K562 (cell line): ENCODE data around the gene MYOM1.

Source experiments
- ETS2 ChIP-seq: IDR thresholded peaks from 2 replicates; pipeline ENCODE4 v1.6.1; 2016; ENCODE audit warnings: borderline replicate concordance, missing genetic modification characterization, mild to moderate bottlenecking, moderate library complexity, missing compliant biosample characterization; ENCODE audit not compliant: poor library complexity, severe bottlenecking
- MLX ChIP-seq, 2 experiments: fragments of 450-650 bp in 1 of 2; sonication (generic) in 1 of 2; formaldehyde crosslinking; conservative IDR thresholded peaks; 2 replicates each; pipeline versions ENCODE4 v1.4.0 to v1.8.1; 2020 to 2022; ENCODE audit warnings: mild to moderate bottlenecking in 1 of 2, missing genetic modification reagents in 1 of 2
- TCF7L2 ChIP-seq: fragments of 150-350 bp; IDR thresholded peaks from 2 replicates; pipeline ENCODE4 v1.6.1; 2016; ENCODE audit warnings: low read depth, mild to moderate bottlenecking, low read length, moderate library complexity
- ZNF253 ChIP-seq: fragments of 250-450 bp; sonication (Bioruptor Pico); conservative IDR thresholded peaks from 2 replicates; pipeline ENCODE4 v1.6.1; 2021; ENCODE audit warnings: mild to moderate bottlenecking
- ZNF318 ChIP-seq, 2 experiments: fragments of 450-650 bp; IDR thresholded peaks; 2 replicates each; pipeline ENCODE4 v1.6.1; 2016; ENCODE audit warnings: mild to moderate bottlenecking in 2 of 2, borderline replicate concordance in 1 of 2, low read depth in 1 of 2, moderate library complexity in 1 of 2
- ZNF639 ChIP-seq, 2 experiments: fragments of 200-800 bp in 1 of 2; sonication (Bioruptor generic) in 1 of 2; sonication (generic) in 1 of 2; formaldehyde crosslinking in 1 of 2; IDR thresholded peaks in 1 of 2; conservative IDR thresholded peaks in 1 of 2; 2 replicates each; pipeline versions ENCODE4 v1.5.0 to v1.6.1; 2016 to 2020; ENCODE audit warnings: missing compliant biosample characterization in 1 of 2, missing genetic modification characterization in 1 of 2, missing genetic modification reagents in 1 of 2

- TF ChIP-seq TCF7L2 (no peak), MLX (CRISPR knock-in tag; conservative IDR thresholded peaks at IDR 0.05) (no peak), ZNF253 (no peak), ZNF318 (IDR thresholded peaks at IDR 0.05; ENCODE audit: borderline replicate concordance in 1 of 2, low read depth in 1 of 2) (no peak), ETS2 (tag) (no peak), ZNF639 (CRISPR knock-in tag; conservative IDR thresholded peaks at IDR 0.05 in 1 of 2, IDR thresholded peaks at IDR 0.05 in 1 of 2) (0 out of 4 replicates have a peak, but pooled peaks of 1 of the 2 experiments have one; percentile 35)
Observed at GRCh38 chr18:3211236-3211992, 8.4 kb downstream of the MYOM1 start.
